Measurements from ENCODE around the gene IL25.
A peak's percentile ranks its signal among the peaks of the same experiment; 100 is the strongest.

The IL25 gene

GRCh38 chr14:23378612-23379220, 6.1 kb downstream of the IL25 start:
- TF ChIP-seq CTCF (conservative IDR thresholded peaks at IDR 0.05; ENCODE audit: low read depth, low read length) = no peak
- no peaks in the 10 kb centered on the region; the same call in 1 of the 2 replicates for H3K27me3 ChIP-seq (ENCODE audit: insufficient read depth, low read depth)
- no peaks in the 10 kb centered on the region for H3K36me3 ChIP-seq (ENCODE audit: insufficient read depth)
- H3K9ac ChIP-seq = no peak overlapping the region
- H3K4me1 ChIP-seq (ENCODE audit: low read depth, poor library complexity, severe bottlenecking) = no peaks in the 10 kb centered on the region
- H3K27ac ChIP-seq = no peak overlapping the region
- no peak overlapping the region for H3K4me3 ChIP-seq (IDR thresholded peaks at IDR 0.05; ENCODE audit: insufficient read depth, low read depth, low read length)
- H2AFZ ChIP-seq (ENCODE audit: low read depth) = no peak overlapping the region
- H4K20me1 ChIP-seq (ENCODE audit: insufficient read depth) = no peaks in the 10 kb centered on the region
- no peak overlapping the region for H3K4me2 ChIP-seq
- no peaks in the 10 kb centered on the region for H3K79me2 ChIP-seq (ENCODE audit: insufficient read depth, low read depth)

GRCh38 chr14:23379366-23380196, 7.0 kb downstream of the IL25 start:
- no peaks in the 10 kb centered on the region; the same call in 1 of the 2 replicates for H3K27me3 ChIP-seq (ENCODE audit: insufficient read depth, low read depth)
- H4K20me1 ChIP-seq (ENCODE audit: insufficient read depth) = no peaks in the 10 kb centered on the region
- H3K4me3 ChIP-seq (IDR thresholded peaks at IDR 0.05; ENCODE audit: insufficient read depth, low read depth, low read length) = no peak overlapping the region
- H2AFZ ChIP-seq (ENCODE audit: low read depth) = no peak overlapping the region
- H3K4me2 ChIP-seq = no peak overlapping the region
- no peaks in the 10 kb centered on the region for H3K4me1 ChIP-seq (ENCODE audit: low read depth, poor library complexity, severe bottlenecking)
- peak; percentile 76 for TF ChIP-seq CTCF (conservative IDR thresholded peaks at IDR 0.05; ENCODE audit: low read depth, low read length)
- H3K79me2 ChIP-seq (ENCODE audit: insufficient read depth, low read depth) = no peaks in the 10 kb centered on the region
- no peaks in the 10 kb centered on the region for H3K36me3 ChIP-seq (ENCODE audit: insufficient read depth)
- no peak overlapping the region for H3K27ac ChIP-seq
- no peak overlapping the region for H3K9ac ChIP-seq

GRCh38 chr14:23380197-23380914, 7.7 kb downstream of the IL25 start:
- no peak; the same call in 1 of the 2 replicates for TF ChIP-seq CTCF (conservative IDR thresholded peaks at IDR 0.05; ENCODE audit: low read depth, low read length)
- Histone ChIP-seq H4K20me1 (ENCODE audit: insufficient read depth) (no peaks in the 10 kb centered on the region), H3K4me1 (ENCODE audit: low read depth, poor library complexity, severe bottlenecking) (no peaks in the 10 kb centered on the region), H3K36me3 (ENCODE audit: insufficient read depth) (no peaks in the 10 kb centered on the region), H3K79me2 (ENCODE audit: insufficient read depth, low read depth) (no peaks in the 10 kb centered on the region), H3K4me3 (IDR thresholded peaks at IDR 0.05; ENCODE audit: insufficient read depth, low read depth, low read length) (no peak overlapping the region), H3K27ac (no peak overlapping the region), H3K4me2 (no peak overlapping the region), H3K9ac (no peak overlapping the region), H3K27me3 (ENCODE audit: insufficient read depth, low read depth) (no peaks in the 10 kb centered on the region; the same call in 1 of the 2 replicates), H2AFZ (ENCODE audit: low read depth) (no peak overlapping the region)

- Histone ChIP-seq H3K36me3 (ENCODE audit: insufficient read depth) (no peaks in the 10 kb centered on the region), H3K9ac (no peak overlapping the region), H3K4me2 (no peak overlapping the region), H4K20me1 (ENCODE audit: insufficient read depth) (no peaks in the 10 kb centered on the region), H3K79me2 (ENCODE audit: insufficient read depth, low read depth) (no peaks in the 10 kb centered on the region), H3K27ac (no peak overlapping the region), H3K27me3 (ENCODE audit: insufficient read depth, low read depth) (peaks cover 2% of the 10 kb centered on the region; the same call in 1 of the 2 replicates), H3K4me1 (ENCODE audit: low read depth, poor library complexity, severe bottlenecking) (no peaks in the 10 kb centered on the region), H3K4me3 (IDR thresholded peaks at IDR 0.05; ENCODE audit: insufficient read depth, low read depth, low read length) (no peak overlapping the region), H2AFZ (ENCODE audit: low read depth) (no peak overlapping the region)
- TF ChIP-seq CTCF (conservative IDR thresholded peaks at IDR 0.05; ENCODE audit: low read depth, low read length) = no peak
Measured at GRCh38 chr14:23380976-23381375, 8.4 kb downstream of the IL25 start.
